Stimulated activated CD8-positive, alpha-beta memory T cell treated with anti-CD3 and anti-CD28 coated beads, Interleukin-2, amount 100 ng/mL, for 48 hours (primary cell): ENCODE measurements around the gene CHCHD6.

ENCODE experiments used
- DNase-seq, 2 donors: peaks; one replicate each; pipeline ENCODE4 v3.0.0-alpha.2; 2020; ENCODE audit warnings: low read depth in 2 of 2

CHCHD6 gene

DNA sequence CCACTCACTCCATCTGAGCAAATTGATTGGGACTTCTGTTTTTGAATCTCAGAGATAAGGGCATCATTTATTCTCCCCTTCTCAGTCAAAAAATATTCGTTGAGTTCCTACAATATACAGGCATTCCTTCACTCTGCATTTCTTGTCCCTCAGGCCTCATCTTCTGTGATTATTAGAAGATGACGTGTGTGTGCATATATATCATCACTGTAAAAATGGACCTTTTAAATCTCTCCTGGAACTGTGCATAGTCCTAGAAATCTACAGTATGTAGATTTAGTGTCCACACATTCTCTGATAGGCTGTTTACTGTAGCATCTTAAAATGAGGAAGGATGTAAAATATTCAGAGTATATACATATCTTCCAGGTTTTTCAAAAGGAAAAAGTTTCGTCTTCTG lies 235.7 kb downstream of the CHCHD6 start:
- no peak for DNase-seq

DNA sequence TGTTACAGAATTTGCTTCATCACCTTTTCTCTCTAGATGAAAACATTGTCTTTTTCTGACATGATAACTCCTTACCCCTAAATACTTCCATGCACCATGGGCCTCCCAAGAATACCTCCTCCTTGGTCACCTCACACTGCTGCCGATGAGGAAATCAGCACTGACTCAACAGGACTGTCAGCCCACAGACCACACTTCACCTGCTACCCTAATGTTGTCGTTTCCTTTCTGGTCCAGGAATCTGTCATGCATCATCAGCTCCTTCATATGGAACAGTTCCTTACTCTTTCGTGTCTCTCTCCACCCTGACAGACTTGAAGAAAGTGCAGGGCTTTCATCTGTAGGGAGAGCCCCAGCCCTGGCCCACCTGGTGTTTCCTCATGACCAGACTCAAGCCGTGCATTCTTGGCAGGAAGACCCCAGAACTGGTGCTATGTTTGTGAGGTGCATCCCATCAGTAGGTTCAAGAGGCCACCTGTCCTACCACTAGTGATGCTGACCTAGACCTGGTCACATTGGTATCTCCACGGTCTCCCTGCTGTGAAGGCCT lies 237.8 kb downstream of the CHCHD6 start:
- DNase-seq = no peak

- no peak for DNase-seq
Measured at GRCh38 chr3:126944089-126944965, 240.3 kb downstream of the CHCHD6 start.

- DNase-seq = no peak
Measured at GRCh38 chr3:126945171-126945721, 241.2 kb downstream of the CHCHD6 start.

DNA sequence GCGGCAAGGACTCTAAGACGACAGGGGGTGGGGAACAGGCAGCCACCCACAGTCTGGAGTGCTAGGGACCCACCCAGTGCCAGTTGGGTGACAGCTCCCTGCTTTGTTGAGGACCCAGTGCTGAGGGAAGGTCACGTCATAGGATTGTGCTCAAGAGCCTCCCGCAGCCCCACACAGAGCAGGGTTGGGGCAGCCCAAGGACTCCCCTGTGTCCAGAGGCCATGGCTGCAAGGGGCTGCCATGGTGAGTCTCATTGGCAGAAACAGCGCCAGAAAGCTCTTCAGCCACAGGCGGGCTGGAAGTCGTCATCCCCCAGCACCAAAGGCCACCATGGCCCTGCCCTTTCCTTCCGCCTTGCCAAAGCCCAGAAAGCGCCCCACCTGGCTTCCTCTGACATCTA lies 241.9 kb downstream of the CHCHD6 start:
- no peak for DNase-seq

- DNase-seq = no peak
Measured at GRCh38 chr3:126946405-126946804, 242.4 kb downstream of the CHCHD6 start.

DNA sequence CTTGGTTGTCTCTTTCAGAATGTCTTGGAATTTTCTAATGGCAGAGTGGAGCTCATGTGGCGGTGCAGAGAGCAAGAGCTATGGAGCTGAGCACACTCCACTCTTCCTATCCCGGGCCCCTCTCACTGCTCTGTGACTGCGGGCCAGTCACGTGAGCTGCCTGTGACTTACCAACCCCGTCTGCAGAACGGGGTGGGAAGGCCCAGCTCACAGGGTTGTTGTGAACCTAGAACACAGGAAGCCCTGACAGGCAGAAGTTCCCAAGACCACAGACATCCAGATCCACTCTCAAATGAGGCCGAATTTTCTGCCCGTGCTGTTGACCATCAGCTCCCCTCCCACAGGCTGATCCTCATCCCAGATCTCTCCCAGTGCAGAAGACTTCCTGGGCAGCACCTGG lies 243.4 kb downstream of the CHCHD6 start:
- no peak for DNase-seq

- DNase-seq = no peak
Measured at GRCh38 chr3:126948980-126949535, 245.0 kb downstream of the CHCHD6 start.

GRCh38 chr3:126951561-126951960 lies 247.5 kb downstream of the CHCHD6 start:
- DNase-seq = no peak

GRCh38 chr3:126952261-126952982 lies 248.4 kb downstream of the CHCHD6 start:
- DNase-seq = no peak

- DNase-seq = no peak
Measured at GRCh38 chr3:126952983-126953660, 249.1 kb downstream of the CHCHD6 start.

- DNase-seq = no peak
Measured at GRCh38 chr3:126954141-126954842, 250.3 kb downstream of the CHCHD6 start.

DNA sequence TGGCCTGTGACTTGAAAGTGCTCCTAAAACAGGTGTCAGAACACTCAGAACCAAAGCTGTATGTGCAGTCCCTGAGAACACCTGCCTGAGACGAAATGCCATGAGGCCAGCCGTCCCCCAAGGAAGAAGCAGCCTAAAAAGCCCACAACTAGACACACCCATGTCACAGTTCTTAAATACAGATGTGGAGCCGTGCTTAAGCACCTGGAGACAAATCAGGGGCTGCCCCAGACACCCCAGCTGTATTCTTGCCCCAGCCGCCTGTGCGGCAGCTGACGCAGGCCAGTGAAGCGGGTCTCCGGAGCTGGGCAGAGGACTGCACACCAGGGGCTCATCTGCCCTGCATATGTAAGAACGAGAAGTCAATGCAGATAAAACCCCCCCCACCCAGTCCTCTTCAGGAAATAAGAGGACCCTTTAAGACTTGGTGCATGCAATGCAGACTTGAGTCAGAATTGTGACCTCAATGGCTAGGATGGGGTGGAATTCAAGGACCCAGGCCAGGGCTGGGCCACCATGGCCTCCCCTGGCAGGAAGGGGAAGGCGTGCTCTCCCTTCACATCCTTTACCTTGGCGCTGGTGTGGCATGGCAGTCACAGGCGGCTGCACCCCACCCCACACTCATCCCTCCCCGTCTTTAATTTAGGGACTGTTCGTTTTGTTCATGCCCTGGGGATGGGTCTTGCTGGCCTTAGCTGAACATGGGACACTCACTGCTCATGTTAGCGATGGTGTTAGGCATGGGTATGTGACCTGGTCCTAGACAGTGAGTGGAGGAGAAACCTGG lies 251.2 kb downstream of the CHCHD6 start:
- no peak for DNase-seq

DNA sequence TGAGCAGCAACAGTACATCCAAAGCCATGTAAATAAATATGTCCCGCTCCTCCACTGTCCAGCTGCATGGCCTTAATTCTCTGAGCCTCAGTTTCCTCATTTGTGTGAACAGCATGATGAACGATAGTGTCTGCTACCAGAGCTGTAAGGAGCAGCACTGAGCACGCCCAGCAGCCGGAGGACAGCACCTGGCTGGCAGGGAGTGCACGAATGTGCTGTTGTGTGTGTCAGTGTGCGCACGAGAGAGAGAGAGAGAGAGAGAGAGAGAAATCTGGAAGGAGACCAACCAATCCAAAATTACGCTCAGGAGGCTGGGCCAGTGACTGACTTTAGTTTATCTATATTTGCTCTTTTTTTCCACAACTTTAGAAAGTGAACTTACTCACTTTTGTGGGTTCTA lies 252.3 kb downstream of the CHCHD6 start:
- DNase-seq = no peak

GRCh38 chr3:126956866-126957650 lies 253.0 kb downstream of the CHCHD6 start:
- no peak for DNase-seq

DNA sequence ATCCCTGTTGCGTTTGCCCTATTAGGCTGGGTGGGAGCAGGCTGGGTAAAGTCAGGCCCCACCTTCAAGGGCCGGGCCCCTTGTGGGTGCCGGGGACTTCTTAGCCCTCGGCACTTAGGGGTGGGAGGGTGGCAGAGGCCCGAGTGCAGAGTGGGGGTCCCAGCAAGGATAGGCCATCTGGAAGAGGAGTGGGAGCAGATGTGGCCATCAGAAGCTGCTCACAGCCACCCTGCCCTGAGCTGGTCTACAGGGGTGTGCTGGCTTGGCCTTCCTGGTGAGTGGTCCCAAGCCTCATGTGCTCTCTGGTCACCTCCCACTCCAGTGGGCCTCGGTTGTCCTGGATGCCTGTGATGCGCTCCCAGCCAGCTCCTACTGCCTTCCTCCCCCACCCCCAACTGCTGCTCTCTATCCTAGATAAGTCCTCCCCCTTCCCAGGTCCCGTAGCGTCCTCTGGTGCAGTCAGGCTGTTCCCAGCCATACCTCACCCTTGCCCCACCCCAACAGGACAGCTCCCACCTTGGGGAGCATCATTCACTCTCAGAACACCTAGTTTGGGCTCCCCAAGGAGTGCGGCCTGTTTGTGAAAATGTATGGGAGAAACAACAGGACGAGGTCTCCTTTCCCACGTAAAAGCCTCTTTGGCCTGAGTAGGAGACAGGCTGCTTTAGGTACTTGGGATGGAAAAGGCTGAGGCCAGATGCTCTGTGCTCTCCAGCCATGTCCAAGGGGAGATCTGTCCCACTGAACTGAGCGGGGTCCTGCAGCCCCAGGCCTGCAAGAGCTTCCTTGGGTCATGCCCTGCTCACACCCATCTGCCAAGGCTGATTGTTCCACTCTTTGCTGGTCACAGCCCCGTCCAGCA lies 254.0 kb downstream of the CHCHD6 start:
- DNase-seq = no peak

DNA sequence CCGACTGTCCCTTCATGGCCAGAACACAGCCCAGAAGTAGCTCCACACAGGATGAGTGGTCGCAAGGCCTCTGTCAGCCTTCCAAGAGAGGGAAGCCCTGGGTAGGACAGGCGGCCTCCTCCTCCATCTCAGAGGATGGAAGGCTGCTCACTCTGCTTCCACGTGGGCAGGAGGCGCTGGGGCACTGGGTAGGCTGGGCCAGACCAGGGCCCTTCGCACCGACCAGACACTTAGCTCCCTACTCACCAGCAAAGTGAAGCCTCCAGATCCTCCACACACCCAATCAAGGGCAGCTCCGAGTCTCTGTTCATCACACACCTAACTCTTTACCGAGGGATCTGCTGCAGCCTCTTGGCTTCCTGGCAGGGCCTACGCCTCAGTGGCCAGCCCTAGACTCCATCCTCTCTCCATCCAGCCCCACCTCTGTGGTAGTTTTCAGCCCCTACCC lies 254.6 kb downstream of the CHCHD6 start:
- no peak for DNase-seq
